Neural progenitor cell (in vitro differentiated cells): Measurements from ENCODE around the gene TGFB1I1. TPM values are rescaled to one million over a fixed set of nuclear protein-coding genes. Genes with fewer than 3 reads are reported as not detected.
A peak's percentile ranks its signal among the peaks of the same experiment; 100 is the strongest.

Experiments
- DNase-seq: peaks from one replicate; pipeline ENCODE4 v3.0.0-alpha.2; 2016; ENCODE audit warnings: low spot score
- H2AFZ ChIP-seq: fragments of 200-600 bp; sonication (generic); replicated peaks from 2 replicates; pipeline ENCODE4 v1.6.1; 2016; ENCODE audit warnings: antibody characterized with exemption
- H3F3A ChIP-seq: fragments of 200-600 bp; sonication (generic); 2 replicates; pipeline ENCODE4 v1.6.1; 2016; ENCODE audit warnings: antibody characterized with exemption, low read depth
- H3K27ac ChIP-seq: fragments of 200-600 bp; sonication (generic); 2 replicates; pipeline ENCODE4 v1.5.1; 2016; ENCODE audit warnings: mild to moderate bottlenecking
- H3K27me3 ChIP-seq: fragments of 200-600 bp; sonication (generic); 2 replicates; pipeline ENCODE4 v1.6.1; 2016; ENCODE audit warnings: mild to moderate bottlenecking, moderate library complexity
- H3K36me3 ChIP-seq: fragments of 200-600 bp; sonication (generic); 2 replicates; pipeline ENCODE4 v1.5.1; 2016
- H3K4me1 ChIP-seq: fragments of 200-600 bp; sonication (generic); 2 replicates; pipeline ENCODE4 v1.6.1; 2016; ENCODE audit warnings: mixed run types
- H3K4me2 ChIP-seq: fragments of 200-600 bp; sonication (generic); 2 replicates; pipeline ENCODE4 v1.6.1; 2016
- H3K4me3 ChIP-seq: fragments of 200-600 bp; sonication (generic); 2 replicates; pipeline ENCODE4 v1.5.1; 2016
- H3K79me2 ChIP-seq: fragments of 200-600 bp; sonication (generic); 2 replicates; pipeline ENCODE4 v1.6.1; 2016; ENCODE audit warnings: low read depth
- H3K9ac ChIP-seq: fragments of 200-600 bp; sonication (generic); 2 replicates; pipeline ENCODE4 v1.6.1; 2016
- H3K9me3 ChIP-seq: fragments of 200-600 bp; sonication (generic); 2 replicates; pipeline ENCODE4 v1.5.1; 2016; ENCODE audit warnings: low read depth
- H4K20me1 ChIP-seq: fragments of 200-600 bp; sonication (generic); 2 replicates; pipeline ENCODE4 v1.6.1; 2016; ENCODE audit warnings: low read depth
- H3K27ac Mint-ChIP-seq: 3 replicates; pipeline ENCODE4 v1.8.0; 2021; ENCODE audit warnings: mixed read lengths
- H3K27me3 Mint-ChIP-seq: 2 replicates; pipeline ENCODE4 v1.8.0; 2022; ENCODE audit warnings: low read depth, mild to moderate bottlenecking, inconsistent platforms, moderate library complexity, mixed read lengths; ENCODE audit not compliant: insufficient read depth
- H3K36me3 Mint-ChIP-seq: 3 replicates; pipeline ENCODE4 v1.8.0; 2021; ENCODE audit warnings: mixed read lengths
- H3K4me1 Mint-ChIP-seq: 3 replicates; pipeline ENCODE4 v1.8.0; 2021; ENCODE audit warnings: mixed read lengths
- H3K4me3 Mint-ChIP-seq: 3 replicates; pipeline ENCODE4 v1.8.0; 2021; ENCODE audit warnings: mild to moderate bottlenecking, moderate library complexity, mixed read lengths
- H3K9me3 Mint-ChIP-seq: 3 replicates; pipeline ENCODE4 v1.8.0; 2020; ENCODE audit warnings: mixed read lengths
- CTCF ChIP-seq: fragments of 200-600 bp; sonication (generic); IDR thresholded peaks from 2 replicates; pipeline ENCODE4 v1.5.1; 2017; ENCODE audit warnings: antibody characterized with exemption, mild to moderate bottlenecking
- EZH2 ChIP-seq: fragments of 200-600 bp; sonication (generic); IDR thresholded peaks from 2 replicates; pipeline ENCODE4 v1.6.1; 2017; ENCODE audit warnings: antibody characterized with exemption, mild to moderate bottlenecking, moderate library complexity
- EZH2phosphoT487 ChIP-seq: fragments of 200-600 bp; sonication (generic); IDR thresholded peaks from 2 replicates; pipeline ENCODE4 v1.6.1; 2017; ENCODE audit warnings: antibody characterized with exemption
- total RNA-seq: library from RNA; depleted of rRNA; stranded (reverse); fragments of >200 nt; gene quantifications from 2 replicates; pipeline ENCODE4 v1.2.3, GENCODE V29; 2015; ENCODE audit warnings: low replicate concordance

TGFB1I1 gene
- total RNA-seq, 1 donor from 2014 or later = not detected

GRCh38 chr16:31475946-31476302 is 4.0 kb downstream of the TGFB1I1 start:
- Histone ChIP-seq H3K79me2 (no peaks in the 10 kb centered on the region), H2AFZ (no peak overlapping the region), H3K27me3 (peaks cover 100% of the 10 kb centered on the region), H3F3A (peaks cover 7% of the 10 kb centered on the region), H3K27ac (no peak overlapping the region), H3K4me1 (no peaks in the 10 kb centered on the region), H3K4me2 (peak overlapping the region; percentile 87), H4K20me1 (peaks cover 19% of the 10 kb centered on the region), H3K36me3 (no peaks in the 10 kb centered on the region), H3K9me3 (no peaks in the 10 kb centered on the region), H3K9ac (no peak overlapping the region), H3K4me3 (no peak overlapping the region)
- DNase-seq = no peak
- H3K9me3 Mint-ChIP-seq = no peaks in the 10 kb centered on the region
- H3K27me3 Mint-ChIP-seq = peaks cover 52% of the 10 kb centered on the region
- TF ChIP-seq EZH2 (peak; percentile 57), CTCF (no peak)
- H3K4me1 Mint-ChIP-seq = peaks cover 19% of the 10 kb centered on the region
- H3K4me3 Mint-ChIP-seq = peak overlapping the region; percentile 86
- H3K36me3 Mint-ChIP-seq = peaks cover 5% of the 10 kb centered on the region
- H3K27ac Mint-ChIP-seq = no peak overlapping the region

- peak overlapping the region; percentile 87 for H3K4me2 ChIP-seq
- peak overlapping the region; percentile 48 for H3K4me3 ChIP-seq
- peaks cover 7% of the 10 kb centered on the region for H3F3A ChIP-seq
- H3K9ac ChIP-seq = no peak overlapping the region
- H2AFZ ChIP-seq = peak overlapping the region; percentile 67
- H3K27ac ChIP-seq = no peak overlapping the region
- H3K27me3 ChIP-seq = peaks cover 100% of the 10 kb centered on the region
- H3K79me2 ChIP-seq = no peaks in the 10 kb centered on the region
- Mint-ChIP-seq H3K36me3 (peaks cover 5% of the 10 kb centered on the region), H3K27me3 (peaks cover 52% of the 10 kb centered on the region), H3K27ac (no peak overlapping the region), H3K9me3 (no peaks in the 10 kb centered on the region), H3K4me1 (peaks cover 12% of the 10 kb centered on the region), H3K4me3 (peak overlapping the region; percentile 86)
- peak; percentile 52 for DNase-seq
- no peak for TF ChIP-seq CTCF
- TF ChIP-seq EZH2 = peak; percentile 87
- TF ChIP-seq EZH2phosphoT487 = peak; percentile 67
- H3K9me3 ChIP-seq = no peaks in the 10 kb centered on the region
- H4K20me1 ChIP-seq = peaks cover 19% of the 10 kb centered on the region
- no peaks in the 10 kb centered on the region for H3K36me3 ChIP-seq
- H3K4me1 ChIP-seq = no peaks in the 10 kb centered on the region
These were observed 4.6 kb downstream of the TGFB1I1 start for GRCh38 chr16:31476303-31477219.

- H3K9me3 ChIP-seq = no peaks in the 10 kb centered on the region
- peaks cover 7% of the 10 kb centered on the region for H3F3A ChIP-seq
- peak overlapping the region; percentile 87 for H3K4me2 ChIP-seq
- Mint-ChIP-seq H3K36me3 (peaks cover 5% of the 10 kb centered on the region), H3K27me3 (peaks cover 50% of the 10 kb centered on the region), H3K4me1 (peaks cover 12% of the 10 kb centered on the region), H3K27ac (no peak overlapping the region), H3K4me3 (peak overlapping the region; percentile 82), H3K9me3 (no peaks in the 10 kb centered on the region)
- H2AFZ ChIP-seq = no peak overlapping the region
- H3K9ac ChIP-seq = no peak overlapping the region
- H3K4me3 ChIP-seq = peak overlapping the region; percentile 48
- H3K36me3 ChIP-seq = no peaks in the 10 kb centered on the region
- no peaks in the 10 kb centered on the region for H3K79me2 ChIP-seq
- no peak overlapping the region for H3K27ac ChIP-seq
- peaks cover 19% of the 10 kb centered on the region for H4K20me1 ChIP-seq
- peaks cover 100% of the 10 kb centered on the region for H3K27me3 ChIP-seq
- H3K4me1 ChIP-seq = no peaks in the 10 kb centered on the region
- peak; percentile 88 for TF ChIP-seq EZH2
- TF ChIP-seq CTCF = peak; percentile 37
- TF ChIP-seq EZH2phosphoT487 = peak; percentile 83
- peak; percentile 52 for DNase-seq
These were observed 5.6 kb downstream of the TGFB1I1 start for GRCh38 chr16:31477220-31478216.
